HEK293 (cell line): ENCODE results near the gene CAMK1G.

Experiments used
- CTCF ChIA-PET: fragments of 350-600 bp; formaldehyde crosslinking; extraction: SDS; loops from one replicate; lab custom pipeline; 2021; ENCODE audit warnings: antibody characterized with exemption; lab: Yijun Ruan, JAX
- POLR2A ChIA-PET: fragments of 300-600 bp; formaldehyde crosslinking; extraction: SDS; loops from one replicate; lab custom pipeline; 2020; ENCODE audit warnings: antibody characterized with exemption, inconsistent platforms; lab: Yijun Ruan, JAX
- H3K27ac ChIP-seq: fragments of 200-500 bp; sonication (Bioruptor generic); 2 replicates; pipeline ENCODE4 v1.5.1; 2014; ENCODE audit warnings: low read depth, low read length, control low read depth, inconsistent platforms; ENCODE audit errors: extremely low read depth
- H3K36me3 ChIP-seq, 2 experiments: fragments of 200-500 bp in 1 of 2; sonication (Bioruptor generic) in 1 of 2; 1 replicate in 1 of 2; 2 replicates in 1 of 2; pipeline ENCODE4 v1.5.1; 2014 to 2017; ENCODE audit warnings: inconsistent platforms in 2 of 2, low read length in 2 of 2; ENCODE audit not compliant: control insufficient read depth in 2 of 2, insufficient read depth in 1 of 2
- H3K4me1 ChIP-seq: fragments of 200-500 bp; sonication (Bioruptor generic); 2 replicates; pipeline ENCODE4 v1.5.1; 2014; ENCODE audit warnings: mild to moderate bottlenecking, low read length, inconsistent platforms; ENCODE audit not compliant: control insufficient read depth, insufficient read depth
- H3K4me3 ChIP-seq: 2 replicates; pipeline ENCODE4 v1.5.1; 2011; ENCODE audit warnings: low read depth, mild to moderate bottlenecking, control low read depth, low read length, moderate library complexity
- H3K9me3 ChIP-seq: fragments of 200-500 bp; sonication (Bioruptor generic); 2 replicates; pipeline ENCODE4 v1.5.1; 2014; ENCODE audit warnings: low read depth, low read length, inconsistent platforms; ENCODE audit not compliant: control insufficient read depth, insufficient read depth
- BCL11A ChIP-seq: fragments of 450-650 bp; formaldehyde crosslinking; IDR thresholded peaks from 2 replicates; pipeline ENCODE4 v1.5.1; 2016; ENCODE audit warnings: low read depth, missing biosample characterization, missing genetic modification characterization
- FEZF1 ChIP-seq: fragments of 450-650 bp; formaldehyde crosslinking; IDR thresholded peaks from 2 replicates; pipeline ENCODE4 v1.5.1; 2016; ENCODE audit warnings: missing biosample characterization, missing genetic modification characterization
- RBAK ChIP-seq: fragments of 450-650 bp; formaldehyde crosslinking; IDR thresholded peaks from 2 replicates; pipeline ENCODE4 v1.5.1; 2016; ENCODE audit warnings: missing biosample characterization, missing genetic modification characterization
- SCRT1 ChIP-seq: fragments of 450-650 bp; formaldehyde crosslinking; IDR thresholded peaks from 2 replicates; pipeline ENCODE4 v1.5.1; 2016; ENCODE audit warnings: missing biosample characterization, missing genetic modification characterization, borderline replicate concordance
- SCRT2 ChIP-seq: fragments of 450-650 bp; formaldehyde crosslinking; IDR thresholded peaks from 2 replicates; pipeline ENCODE4 v1.5.1; 2016; ENCODE audit warnings: missing biosample characterization, missing genetic modification characterization
- TRIM28 ChIP-seq: IDR thresholded peaks from 2 replicates; pipeline ENCODE4 v1.6.1; 2011; ENCODE audit warnings: low read length, control low read depth, borderline replicate concordance
- ZBTB1 ChIP-seq: fragments of 450-650 bp; formaldehyde crosslinking; IDR thresholded peaks from 2 replicates; pipeline ENCODE4 v1.5.1; 2016; ENCODE audit warnings: missing biosample characterization, missing genetic modification characterization
- ZBTB8A ChIP-seq: fragments of 450-650 bp; formaldehyde crosslinking; IDR thresholded peaks from 2 replicates; pipeline ENCODE4 v1.5.1; 2016; ENCODE audit warnings: missing biosample characterization, missing genetic modification characterization
- ZFHX2 ChIP-seq: fragments of 450-650 bp; formaldehyde crosslinking; conservative IDR thresholded peaks from 2 replicates; pipeline ENCODE4 v1.5.1; 2016; ENCODE audit warnings: missing biosample characterization, missing genetic modification characterization
- ZFP37 ChIP-seq: fragments of 450-650 bp; formaldehyde crosslinking; IDR thresholded peaks from 2 replicates; pipeline ENCODE4 v1.5.1; 2016; ENCODE audit warnings: missing biosample characterization, missing genetic modification characterization
- ZNF112 ChIP-seq: fragments of 450-650 bp; formaldehyde crosslinking; IDR thresholded peaks from 2 replicates; pipeline ENCODE4 v1.5.0; 2017; ENCODE audit warnings: missing biosample characterization, missing genetic modification characterization
- ZNF138 ChIP-seq: fragments of 450-650 bp; formaldehyde crosslinking; IDR thresholded peaks from 2 replicates; pipeline ENCODE4 v1.5.1; 2016; ENCODE audit warnings: missing biosample characterization, missing genetic modification characterization, borderline replicate concordance
- ZNF335 ChIP-seq: fragments of 450-650 bp; formaldehyde crosslinking; conservative IDR thresholded peaks from 2 replicates; pipeline ENCODE4 v1.5.1; 2016; ENCODE audit warnings: missing biosample characterization, missing genetic modification characterization
- ZNF354C ChIP-seq: fragments of 450-650 bp; formaldehyde crosslinking; IDR thresholded peaks from 2 replicates; pipeline ENCODE4 v1.5.1; 2016; ENCODE audit warnings: missing biosample characterization, missing genetic modification characterization, low read depth, borderline replicate concordance
- ZNF366 ChIP-seq: fragments of 450-650 bp; formaldehyde crosslinking; conservative IDR thresholded peaks from 2 replicates; pipeline ENCODE4 v1.5.1; 2016; ENCODE audit warnings: missing biosample characterization, missing genetic modification characterization
- ZNF433 ChIP-seq: fragments of 450-650 bp; formaldehyde crosslinking; IDR thresholded peaks from 2 replicates; pipeline ENCODE4 v1.5.1; 2016; ENCODE audit warnings: missing biosample characterization, missing genetic modification characterization, low read depth
- ZNF621 ChIP-seq: fragments of 450-650 bp; formaldehyde crosslinking; IDR thresholded peaks from 2 replicates; pipeline ENCODE4 v1.5.1; 2017; ENCODE audit warnings: missing biosample characterization, missing genetic modification characterization
- ZNF654 ChIP-seq: fragments of 450-650 bp; formaldehyde crosslinking; IDR thresholded peaks from 2 replicates; pipeline ENCODE4 v1.5.1; 2016; ENCODE audit warnings: low read depth, missing biosample characterization, missing genetic modification characterization
- ZNF660 ChIP-seq: fragments of 450-650 bp; IDR thresholded peaks from 2 replicates; pipeline ENCODE4 v1.5.1; 2018; ENCODE audit warnings: missing biosample characterization, mild to moderate bottlenecking, missing genetic modification characterization
- ZNF701 ChIP-seq: fragments of 450-650 bp; formaldehyde crosslinking; IDR thresholded peaks from 2 replicates; pipeline ENCODE4 v1.5.1; 2016; ENCODE audit warnings: missing biosample characterization, missing genetic modification characterization
- ZNF747 ChIP-seq: fragments of 450-650 bp; formaldehyde crosslinking; IDR thresholded peaks from 2 replicates; pipeline ENCODE4 v1.5.1; 2016; ENCODE audit warnings: missing biosample characterization, missing genetic modification characterization
- ZNF791 ChIP-seq: fragments of 450-650 bp; formaldehyde crosslinking; IDR thresholded peaks from 2 replicates; pipeline ENCODE4 v1.5.1; 2016; ENCODE audit warnings: missing biosample characterization, missing genetic modification characterization
- ZSCAN30 ChIP-seq: fragments of 450-650 bp; IDR thresholded peaks from 2 replicates; pipeline ENCODE4 v1.5.1; 2018; ENCODE audit warnings: missing biosample characterization, mild to moderate bottlenecking, missing genetic modification characterization, moderate library complexity
- TF ChIP-seq, protein P1 (sequence below): fragments of 450-650 bp; formaldehyde crosslinking; IDR thresholded peaks from 2 replicates; pipeline ENCODE4 v1.5.1; 2017; ENCODE audit warnings: missing biosample characterization, missing genetic modification characterization
- TF ChIP-seq, protein P2 (sequence below): fragments of 450-650 bp; formaldehyde crosslinking; IDR thresholded peaks from 2 replicates; pipeline ENCODE4 v1.5.1; 2016; ENCODE audit warnings: missing biosample characterization, missing genetic modification characterization
- TF ChIP-seq, protein P3 (sequence below): fragments of 450-650 bp; formaldehyde crosslinking; optimal IDR thresholded peaks from 2 replicates; pipeline ENCODE3; 2016; ENCODE audit warnings: missing biosample characterization, mild to moderate bottlenecking, missing genetic modification characterization

CAMK1G gene

GRCh38 chr1:209565759-209566678 lies 17.5 kb upstream of the CAMK1G start (continued):
- TF ChIP-seq ZNF335 (tag by site-specific recombination), result 0 out of 2 replicates have a peak, but pooled peaks have one; percentile 21

- H3K4me3 ChIP-seq, result no peak overlapping the region
- H3K27ac ChIP-seq, result no peak overlapping the region
- no peaks in the 10 kb centered on the region for H3K4me1 ChIP-seq
- CTCF ChIA-PET, result interaction anchor here (0.7 to 3.5 kb wide), 19 partner anchors 8 to 366 kb away, joined by 3 to 29 read pairs (median 5); no protein-coding TSS in a partner anchor
- POLR2A ChIA-PET, result no interaction called here
- H3K9me3 ChIP-seq, result no peaks in the 10 kb centered on the region
- no peaks in the 10 kb centered on the region for H3K36me3 ChIP-seq
- TF ChIP-seq ZFHX2 (tag by site-specific recombination), result 0 out of 2 replicates have a peak, but pooled peaks have one; percentile 13
- TF ChIP-seq ZNF701 (tag by site-specific recombination), result no peak
These were observed 15.8 kb upstream of the CAMK1G start for GRCh38 chr1:209567698-209568175.

GRCh38 chr1:209569455-209570207 lies 13.9 kb upstream of the CAMK1G start:
- ChIA-PET POLR2A (interaction anchor here (1.0 kb wide), 1 partner anchor 215 kb away, joined by 3 read pairs; the partner anchor contains the start of gene C1orf74), CTCF (interaction anchor here (0.5 to 2.9 kb wide), 44 partner anchors 8 to 1554 kb away, joined by 3 to 18 read pairs (median 4); partner anchors contain the start of gene CAMK1G)
- TF ChIP-seq, protein P1, sequence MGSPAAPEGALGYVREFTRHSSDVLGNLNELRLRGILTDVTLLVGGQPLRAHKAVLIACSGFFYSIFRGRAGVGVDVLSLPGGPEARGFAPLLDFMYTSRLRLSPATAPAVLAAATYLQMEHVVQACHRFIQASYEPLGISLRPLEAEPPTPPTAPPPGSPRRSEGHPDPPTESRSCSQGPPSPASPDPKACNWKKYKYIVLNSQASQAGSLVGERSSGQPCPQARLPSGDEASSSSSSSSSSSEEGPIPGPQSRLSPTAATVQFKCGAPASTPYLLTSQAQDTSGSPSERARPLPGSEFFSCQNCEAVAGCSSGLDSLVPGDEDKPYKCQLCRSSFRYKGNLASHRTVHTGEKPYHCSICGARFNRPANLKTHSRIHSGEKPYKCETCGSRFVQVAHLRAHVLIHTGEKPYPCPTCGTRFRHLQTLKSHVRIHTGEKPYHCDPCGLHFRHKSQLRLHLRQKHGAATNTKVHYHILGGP, result no peak
- TF ChIP-seq ZNF654 (tag by site-specific recombination) (peak; percentile 72), BCL11A (tag by site-specific recombination) (no peak), ZNF791 (tag by site-specific recombination) (no peak), ZFP37 (no peak), TRIM28 (no peak), RBAK (no peak), SCRT2 (peak; percentile 95), FEZF1 (tag by site-specific recombination) (no peak), ZNF138 (tag by site-specific recombination) (no peak), ZNF433 (no peak), ZNF354C (tag by site-specific recombination) (no peak), ZNF112 (tag by site-specific recombination) (no peak), ZNF747 (tag by site-specific recombination) (no peak), ZBTB8A (tag by site-specific recombination) (no peak), ZSCAN30 (tag by site-specific recombination) (no peak), ZNF366 (tag by site-specific recombination) (no peak), ZNF660 (tag by site-specific recombination) (0 out of 2 replicates have a peak, but pooled peaks have one; percentile 40), ZBTB1 (tag by site-specific recombination) (no peak), ZNF621 (tag by site-specific recombination) (no peak), SCRT1 (tag by site-specific recombination) (peak; percentile 89)
- TF ChIP-seq, protein P2, sequence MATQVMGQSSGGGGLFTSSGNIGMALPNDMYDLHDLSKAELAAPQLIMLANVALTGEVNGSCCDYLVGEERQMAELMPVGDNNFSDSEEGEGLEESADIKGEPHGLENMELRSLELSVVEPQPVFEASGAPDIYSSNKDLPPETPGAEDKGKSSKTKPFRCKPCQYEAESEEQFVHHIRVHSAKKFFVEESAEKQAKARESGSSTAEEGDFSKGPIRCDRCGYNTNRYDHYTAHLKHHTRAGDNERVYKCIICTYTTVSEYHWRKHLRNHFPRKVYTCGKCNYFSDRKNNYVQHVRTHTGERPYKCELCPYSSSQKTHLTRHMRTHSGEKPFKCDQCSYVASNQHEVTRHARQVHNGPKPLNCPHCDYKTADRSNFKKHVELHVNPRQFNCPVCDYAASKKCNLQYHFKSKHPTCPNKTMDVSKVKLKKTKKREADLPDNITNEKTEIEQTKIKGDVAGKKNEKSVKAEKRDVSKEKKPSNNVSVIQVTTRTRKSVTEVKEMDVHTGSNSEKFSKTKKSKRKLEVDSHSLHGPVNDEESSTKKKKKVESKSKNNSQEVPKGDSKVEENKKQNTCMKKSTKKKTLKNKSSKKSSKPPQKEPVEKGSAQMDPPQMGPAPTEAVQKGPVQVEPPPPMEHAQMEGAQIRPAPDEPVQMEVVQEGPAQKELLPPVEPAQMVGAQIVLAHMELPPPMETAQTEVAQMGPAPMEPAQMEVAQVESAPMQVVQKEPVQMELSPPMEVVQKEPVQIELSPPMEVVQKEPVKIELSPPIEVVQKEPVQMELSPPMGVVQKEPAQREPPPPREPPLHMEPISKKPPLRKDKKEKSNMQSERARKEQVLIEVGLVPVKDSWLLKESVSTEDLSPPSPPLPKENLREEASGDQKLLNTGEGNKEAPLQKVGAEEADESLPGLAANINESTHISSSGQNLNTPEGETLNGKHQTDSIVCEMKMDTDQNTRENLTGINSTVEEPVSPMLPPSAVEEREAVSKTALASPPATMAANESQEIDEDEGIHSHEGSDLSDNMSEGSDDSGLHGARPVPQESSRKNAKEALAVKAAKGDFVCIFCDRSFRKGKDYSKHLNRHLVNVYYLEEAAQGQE (tag by site-specific recombination), result no peak
- TF ChIP-seq, protein P3, sequence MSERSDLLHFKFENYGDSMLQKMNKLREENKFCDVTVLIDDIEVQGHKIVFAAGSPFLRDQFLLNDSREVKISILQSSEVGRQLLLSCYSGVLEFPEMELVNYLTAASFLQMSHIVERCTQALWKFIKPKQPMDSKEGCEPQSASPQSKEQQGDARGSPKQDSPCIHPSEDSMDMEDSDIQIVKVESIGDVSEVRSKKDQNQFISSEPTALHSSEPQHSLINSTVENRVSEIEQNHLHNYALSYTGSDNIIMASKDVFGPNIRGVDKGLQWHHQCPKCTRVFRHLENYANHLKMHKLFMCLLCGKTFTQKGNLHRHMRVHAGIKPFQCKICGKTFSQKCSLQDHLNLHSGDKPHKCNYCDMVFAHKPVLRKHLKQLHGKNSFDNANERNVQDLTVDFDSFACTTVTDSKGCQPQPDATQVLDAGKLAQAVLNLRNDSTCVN (tag by site-specific recombination), result no peak

More at GRCh38 chr1:209569455-209570207, 13.9 kb upstream of the CAMK1G start:
- Histone ChIP-seq H3K4me3 (no peak overlapping the region), H3K36me3 (no peaks in the 10 kb centered on the region), H3K27ac (no peak overlapping the region), H3K4me1 (no peaks in the 10 kb centered on the region), H3K9me3 (no peaks in the 10 kb centered on the region)
